GM11168 (cell line): Measurements from ENCODE around the gene BDKRB1.

Experiments
- in situ Hi-C: fragments of 300-500 bp; cut with MboI; formaldehyde crosslinking; loops from one replicate; pipeline ENCODE4 v1.12.0; 2022; ENCODE audit warnings: low sequenced_read_pairs; ENCODE audit not compliant: unreplicated experiment

The BDKRB1 gene

GRCh38 chr14:96257900-96258299 lies 1.9 kb downstream of the BDKRB1 start:
- in situ Hi-C loops, result no loop called here

DNA sequence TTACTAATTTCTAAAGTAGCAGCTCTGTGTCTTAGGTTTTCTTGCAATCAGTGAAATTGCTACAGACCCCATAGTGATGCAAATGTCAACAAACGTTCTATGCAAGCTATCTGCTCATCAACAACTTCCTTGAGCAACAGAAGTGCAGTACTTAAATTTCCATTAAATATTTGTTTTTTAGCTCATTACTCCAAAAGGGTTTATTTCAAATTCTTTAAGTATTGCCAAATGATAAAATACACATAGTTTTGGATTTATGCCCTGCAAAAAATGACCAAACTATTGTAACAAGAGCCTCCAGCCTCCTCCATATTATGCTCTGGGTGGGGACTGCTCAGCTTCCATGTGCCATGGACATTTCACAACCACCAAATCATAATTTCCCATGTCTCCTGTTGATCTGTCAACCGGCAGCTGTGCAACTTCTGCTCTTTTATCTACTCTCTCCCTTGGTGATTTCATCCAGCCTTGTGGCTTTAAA lies 4.4 kb downstream of the BDKRB1 start:
- in situ Hi-C loops, result no loop called here

GRCh38 chr14:96261053-96261452 lies 5.0 kb downstream of the BDKRB1 start:
- in situ Hi-C loops, result no loop called here

- in situ Hi-C loops, result no loop called here
Observed at GRCh38 chr14:96261772-96262655, 6.0 kb downstream of the BDKRB1 start.

DNA sequence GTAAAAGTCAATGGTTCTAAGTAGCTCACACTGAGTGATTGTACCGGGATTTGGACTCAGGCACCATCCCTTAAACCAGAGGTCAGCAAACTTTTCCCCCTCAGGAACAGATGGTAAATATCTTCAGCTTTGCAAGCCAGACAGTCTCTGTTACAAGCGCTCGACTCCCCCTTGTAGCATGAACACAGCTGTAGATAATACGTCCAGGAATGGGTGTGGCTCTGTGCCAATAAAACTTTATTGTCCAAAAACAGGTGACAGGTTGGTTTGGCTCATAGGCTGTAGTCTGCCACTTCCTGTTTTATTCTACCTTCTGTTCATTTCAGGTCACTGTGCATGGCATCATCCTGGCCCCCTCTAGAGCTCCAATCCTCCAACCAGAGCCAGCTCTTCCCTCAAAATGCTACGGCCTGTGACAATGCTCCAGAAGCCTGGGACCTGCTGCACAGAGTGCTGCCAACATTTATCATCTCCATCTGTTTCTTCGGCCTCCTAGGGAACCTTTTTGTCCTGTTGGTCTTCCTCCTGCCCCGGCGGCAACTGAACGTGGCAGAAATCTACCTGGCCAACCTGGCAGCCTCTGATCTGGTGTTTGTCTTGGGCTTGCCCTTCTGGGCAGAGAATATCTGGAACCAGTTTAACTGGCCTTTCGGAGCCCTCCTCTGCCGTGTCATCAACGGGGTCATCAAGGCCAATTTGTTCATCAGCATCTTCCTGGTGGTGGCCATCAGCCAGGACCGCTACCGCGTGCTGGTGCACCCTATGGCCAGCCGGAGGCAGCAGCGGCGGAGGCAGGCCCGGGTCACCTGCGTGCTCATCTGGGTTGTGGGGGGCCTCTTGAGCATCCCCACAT lies 7.6 kb downstream of the BDKRB1 start:
- in situ Hi-C loops, result no loop called here

DNA sequence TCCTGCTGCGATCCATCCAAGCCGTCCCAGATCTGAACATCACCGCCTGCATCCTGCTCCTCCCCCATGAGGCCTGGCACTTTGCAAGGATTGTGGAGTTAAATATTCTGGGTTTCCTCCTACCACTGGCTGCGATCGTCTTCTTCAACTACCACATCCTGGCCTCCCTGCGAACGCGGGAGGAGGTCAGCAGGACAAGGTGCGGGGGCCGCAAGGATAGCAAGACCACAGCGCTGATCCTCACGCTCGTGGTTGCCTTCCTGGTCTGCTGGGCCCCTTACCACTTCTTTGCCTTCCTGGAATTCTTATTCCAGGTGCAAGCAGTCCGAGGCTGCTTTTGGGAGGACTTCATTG lies 8.2 kb downstream of the BDKRB1 start:
- in situ Hi-C loops, result no loop called here

DNA sequence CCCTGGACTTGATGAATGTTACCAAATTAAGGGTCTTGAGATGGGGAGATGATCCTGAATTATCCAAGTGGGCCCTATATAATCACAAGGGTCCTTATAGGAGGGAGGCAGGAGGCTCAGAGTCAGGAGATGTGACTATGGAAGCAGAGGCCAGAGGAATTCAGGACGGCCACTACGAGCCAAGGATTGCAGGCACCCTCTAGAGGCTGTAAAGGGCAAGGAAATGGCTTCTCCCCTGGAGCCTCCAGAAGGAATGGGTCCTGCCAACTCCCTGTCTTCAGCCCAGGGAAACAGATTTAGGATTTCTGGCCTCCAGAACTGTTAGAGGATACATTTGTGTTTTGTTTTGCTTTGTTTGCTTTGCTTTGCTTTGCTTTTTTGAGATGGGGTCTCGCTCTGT lies 8.8 kb downstream of the BDKRB1 start:
- in situ Hi-C loops, result no loop called here

GRCh38 chr14:96265383-96266095 lies 9.5 kb downstream of the BDKRB1 start:
- in situ Hi-C loops, result no loop called here

GRCh38 chr14:96267336-96267735 lies 11.3 kb downstream of the BDKRB1 start:
- in situ Hi-C loops, result no loop called here

GRCh38 chr14:96267916-96268315 lies 11.9 kb downstream of the BDKRB1 start:
- in situ Hi-C loops, result no loop called here

- in situ Hi-C loops, result no loop called here
Observed at GRCh38 chr14:96268431-96269358, 12.7 kb downstream of the BDKRB1 start.

DNA sequence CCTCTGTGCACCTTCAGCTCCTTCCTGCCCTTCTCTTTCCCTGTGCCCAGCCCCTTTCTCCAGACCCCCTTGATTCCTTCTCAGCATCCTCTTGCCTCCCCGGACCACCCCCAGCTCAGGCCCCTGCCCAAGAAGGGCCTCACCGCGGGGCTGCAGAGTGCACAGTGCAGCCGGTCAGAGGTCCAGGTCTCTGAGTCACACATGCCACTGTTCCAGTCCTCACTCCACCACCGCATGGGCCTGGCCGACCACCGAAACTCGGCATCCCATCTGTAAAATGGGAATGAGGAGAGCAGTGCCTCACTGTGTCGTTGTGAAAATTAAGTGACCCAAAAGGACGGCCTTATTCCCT lies 13.3 kb downstream of the BDKRB1 start:
- in situ Hi-C loops, result no loop called here

DNA sequence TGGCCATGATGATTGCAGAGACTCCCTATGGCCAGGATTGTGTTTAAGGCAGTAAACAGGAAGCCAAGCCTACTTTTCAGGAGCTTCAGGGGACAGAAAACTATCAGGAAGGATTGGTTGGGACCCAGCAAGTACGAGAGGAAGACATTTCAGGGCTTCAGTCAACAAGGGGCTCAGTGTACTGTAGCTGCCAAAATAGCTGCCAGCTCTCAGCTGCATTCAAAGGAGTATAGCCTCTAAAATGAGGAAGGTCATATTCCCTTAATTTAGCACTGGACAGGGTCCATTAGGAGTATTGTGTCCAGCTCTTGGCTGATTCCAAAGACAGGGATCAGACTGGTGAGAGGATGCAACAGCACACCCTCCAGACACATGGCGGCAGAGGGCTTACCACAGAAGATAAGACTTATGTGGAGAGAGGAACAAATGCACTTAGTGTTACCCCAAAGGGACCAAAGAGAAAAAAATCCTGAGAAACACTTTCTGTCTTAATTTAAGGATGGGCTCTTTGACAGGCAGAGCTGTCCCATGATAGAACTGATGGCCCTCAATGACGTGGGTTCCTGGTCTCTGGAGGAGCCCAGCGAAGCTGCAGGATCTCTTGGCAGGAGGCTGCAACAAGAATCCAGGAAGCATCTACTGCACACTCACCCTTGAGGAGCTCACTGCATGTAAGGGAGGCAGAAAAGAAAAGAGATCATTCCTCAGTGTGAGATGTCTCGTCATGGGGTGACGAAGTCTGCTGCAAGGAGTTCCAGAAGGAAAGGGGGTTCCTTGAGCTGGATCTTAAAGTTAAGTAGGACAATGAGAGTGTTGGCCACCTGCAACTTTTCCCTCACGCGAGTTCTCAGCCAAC lies 14.8 kb downstream of the BDKRB1 start:
- in situ Hi-C loops, result loop anchor here (10.0 kb wide), 1 partner anchor 176 kb away; no protein-coding TSS in a partner anchor

- in situ Hi-C loops, result loop anchor here (10.0 kb wide), 1 partner anchor 177 kb away; no protein-coding TSS in a partner anchor
Observed at GRCh38 chr14:96271421-96271762, 15.4 kb downstream of the BDKRB1 start.

DNA sequence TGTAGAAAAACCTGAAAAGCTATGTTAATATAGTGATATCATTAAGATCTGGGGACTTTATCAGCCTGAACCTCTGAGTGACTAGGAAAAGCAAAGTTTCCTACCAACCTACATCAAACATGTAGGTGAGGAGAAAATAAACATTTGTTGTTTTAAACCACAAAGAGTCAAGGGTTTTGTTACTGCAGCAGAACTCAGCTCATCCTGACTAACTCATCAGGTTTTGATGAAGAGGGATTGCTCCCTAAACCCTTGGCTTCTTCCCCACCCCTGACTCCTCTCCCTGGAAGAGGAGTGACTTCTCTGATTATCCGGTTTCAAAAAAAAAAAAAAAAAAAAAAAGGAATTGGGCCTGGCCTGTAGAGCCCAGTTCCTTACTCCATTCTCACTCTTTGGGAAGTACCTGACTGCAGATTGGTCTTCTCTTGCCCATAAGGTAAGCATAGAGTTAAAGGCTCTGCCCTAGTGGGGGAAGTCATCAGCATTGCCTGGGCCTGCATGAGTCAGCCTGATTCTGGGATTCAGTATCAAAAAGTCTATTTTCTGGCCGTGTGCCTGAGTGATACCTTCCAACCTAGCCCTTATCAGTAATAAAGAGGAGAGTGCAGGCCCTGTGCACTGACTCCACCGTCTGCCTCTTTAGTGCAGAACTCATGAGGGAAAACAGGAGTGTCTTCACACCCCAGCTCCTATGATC lies 16.9 kb downstream of the BDKRB1 start:
- in situ Hi-C loops, result loop anchor here (10.0 kb wide), 1 partner anchor 178 kb away; no protein-coding TSS in a partner anchor

DNA sequence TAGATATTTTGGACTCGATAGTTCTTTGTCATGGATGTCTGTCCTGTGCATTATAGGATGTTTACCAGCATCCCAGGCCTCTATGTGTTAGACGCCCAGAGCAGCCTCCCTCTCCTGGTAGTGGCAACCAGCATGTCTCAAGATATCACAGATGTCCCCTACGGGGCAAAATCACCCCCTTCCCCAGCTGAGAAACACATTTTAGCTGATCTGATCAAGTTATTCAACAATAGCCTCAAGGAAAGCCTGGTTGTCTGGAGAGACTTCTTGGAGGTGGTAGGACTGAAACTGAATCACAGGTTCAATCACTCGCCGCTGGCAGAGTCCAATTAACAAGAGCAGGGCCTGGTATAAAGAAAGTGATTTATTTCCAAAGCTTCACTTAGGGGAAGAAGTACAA lies 17.6 kb downstream of the BDKRB1 start:
- in situ Hi-C loops, result loop anchor here (10.0 kb wide), 1 partner anchor 179 kb away; no protein-coding TSS in a partner anchor

DNA sequence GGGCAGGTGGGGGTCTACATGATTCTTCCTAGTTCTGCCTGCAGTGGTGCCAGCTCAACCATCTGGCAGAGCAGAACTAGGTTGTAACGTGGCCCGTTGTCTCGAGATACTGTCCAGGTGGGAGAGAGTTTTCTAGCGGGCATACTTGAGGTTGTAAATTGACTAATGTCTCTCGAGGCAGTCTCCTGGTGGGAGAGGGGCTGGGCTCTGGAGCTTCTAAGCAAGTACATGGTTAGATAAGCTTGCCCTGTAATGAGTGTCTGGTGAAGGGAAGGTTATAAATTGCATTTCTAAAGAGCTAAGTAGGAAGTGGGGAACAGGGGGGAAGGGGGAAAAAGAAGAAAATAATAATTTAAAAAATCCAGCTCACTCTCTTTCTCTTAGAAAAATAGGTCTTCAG lies 18.1 kb downstream of the BDKRB1 start:
- in situ Hi-C loops, result loop anchor here (10.0 kb wide), 1 partner anchor 179 kb away; no protein-coding TSS in a partner anchor

- in situ Hi-C loops, result loop anchor here (10.0 kb wide), 1 partner anchor 180 kb away; no protein-coding TSS in a partner anchor
Observed at GRCh38 chr14:96274543-96274942, 18.5 kb downstream of the BDKRB1 start.
